K562 (cell line): Measurements from ENCODE around the gene ATP5ME. TPM values are rescaled to one million over a fixed set of nuclear protein-coding genes. Genes with fewer than 3 reads are reported as not detected.

Experiments
- ATAC-seq: fragments of 200-7000 bp; cut with Tn5 transposase; 3 replicates; pipeline ENCODE4 v1.9.1; 2020; ENCODE audit warnings: moderate library complexity
- BruUV-seq: library from RNA; stranded (reverse); fragments of 400-500 nt; replicated peaks from 2 replicates; lab custom pipeline; 2021; lab: Mats Ljungman, UMichigan
- CTCF ChIA-PET: fragments of 300-600 bp; formaldehyde crosslinking; extraction: SDS; loops from one replicate; lab custom pipeline; 2021; ENCODE audit warnings: low intra/inter-chr PET ratio; lab: Yijun Ruan, JAX
- POLR2A ChIA-PET: fragments of 300-600, 350-650 bp; sonication (Branson Sonifier 250); formaldehyde crosslinking; extraction: SDS; loops from one replicate; lab custom pipeline; 2021; ENCODE audit warnings: antibody characterized with exemption, inconsistent platforms; lab: Yijun Ruan, JAX
- DNase-seq, 4 experiments: peaks; one replicate each; pipeline versions ENCODE4 v3.0.0 to v3.0.0-alpha.2; 2011 to 2018; ENCODE audit warnings: low spot score in 3 of 4, mixed read lengths in 3 of 4; ENCODE audit errors: extremely low read depth in 1 of 4
- FAIRE-seq: peaks from 2 replicates; lab custom pipeline; 2011; peaks lifted over from hg19 to GRCh38; lab: Jason Lieb, UNC
- H2AFZ ChIP-seq: 2 replicates; pipeline ENCODE4 v1.6.0; 2011; ENCODE audit warnings: low read depth, low read length, control low read depth, inconsistent platforms
- H3K27ac ChIP-seq: fragments of 200-600 bp; 3 replicates; pipeline ENCODE4 v1.8.0; 2011; ENCODE audit warnings: low read depth, mild to moderate bottlenecking, control low read depth, inconsistent platforms, low read length, moderate library complexity, mixed read lengths; ENCODE audit errors: extremely low read depth
- H3K27me3 ChIP-seq, 2 experiments: fragments of 300-600 bp in 1 of 2; 2 replicates in 1 of 2; 3 replicates in 1 of 2; pipeline versions ENCODE4 v1.6.0 to v1.8.0; 2011; ENCODE audit warnings: inconsistent platforms in 2 of 2, low read length in 2 of 2, mild to moderate bottlenecking in 1 of 2, mixed read lengths in 1 of 2, moderate library complexity in 1 of 2; ENCODE audit not compliant: control insufficient read depth in 2 of 2, insufficient read depth in 2 of 2
- H3K36me3 ChIP-seq: fragments of 300-600 bp; 3 replicates; pipeline ENCODE4 v1.8.0; 2011; ENCODE audit warnings: mild to moderate bottlenecking, low read length, inconsistent platforms; ENCODE audit not compliant: control insufficient read depth, insufficient read depth
- H3K4me1 ChIP-seq, 2 experiments: fragments of 200-600 bp in 1 of 2; replicated peaks in 1 of 2; 2 replicates in 1 of 2; 3 replicates in 1 of 2; pipeline versions ENCODE4 v1.5.1 to v1.8.0; 2011; ENCODE audit warnings: inconsistent platforms in 2 of 2, low read length in 2 of 2, mild to moderate bottlenecking in 1 of 2, mixed read lengths in 1 of 2, moderate library complexity in 1 of 2; ENCODE audit not compliant: control insufficient read depth in 2 of 2, insufficient read depth in 2 of 2
- H3K4me2 ChIP-seq: 2 replicates; pipeline ENCODE4 v1.6.1; 2011; ENCODE audit warnings: low read length, control low read depth, inconsistent platforms, mixed read lengths; ENCODE audit not compliant: insufficient read depth
- H3K4me3 ChIP-seq: fragments of 200-600 bp; sonication (generic), shearing (Covaris generic); 2 replicates; pipeline ENCODE4 v1.5.1; 2016; ENCODE audit warnings: control low read depth, inconsistent platforms
- H3K79me2 ChIP-seq: fragments of 200-600 bp; 3 replicates; pipeline ENCODE4 v1.8.0; 2011; ENCODE audit warnings: low read length, inconsistent platforms; ENCODE audit not compliant: control insufficient read depth, insufficient read depth
- H3K9ac ChIP-seq, 2 experiments: 2 replicates each; pipeline versions ENCODE4 v1.6.0 to v1.6.1; 2011; ENCODE audit warnings: low read depth in 2 of 2, low read length in 2 of 2, control low read depth in 1 of 2, inconsistent platforms in 1 of 2, mild to moderate bottlenecking in 1 of 2, mixed read lengths in 1 of 2; ENCODE audit not compliant: insufficient read depth in 1 of 2
- H3K9me1 ChIP-seq: one replicate; pipeline ENCODE4 v1.6.0; 2011; ENCODE audit warnings: inconsistent platforms, mild to moderate bottlenecking, low read length, moderate library complexity; ENCODE audit not compliant: control insufficient read depth, insufficient read depth
- H3K9me3 ChIP-seq: replicated peaks from 2 replicates; pipeline ENCODE4 v1.5.1; 2011; ENCODE audit warnings: low read depth, low read length, inconsistent platforms; ENCODE audit not compliant: control insufficient read depth, insufficient read depth
- H4K20me1 ChIP-seq: replicated peaks from 2 replicates; pipeline ENCODE4 v1.6.1; 2011; ENCODE audit warnings: low read length, inconsistent platforms, mixed read lengths; ENCODE audit not compliant: control insufficient read depth, insufficient read depth
- FOS ChIP-seq: IDR thresholded peaks from 3 replicates; pipeline ENCODE4 v1.6.1; 2011; ENCODE audit not compliant: insufficient read length; ENCODE audit errors: extremely low read depth
- PHB ChIP-seq: fragments of 250-450 bp; sonication (Bioruptor Pico); IDR thresholded peaks from 2 replicates; pipeline ENCODE4 v1.5.0; 2021
- PML ChIP-seq: IDR thresholded peaks from 2 replicates; pipeline ENCODE4 v1.6.1; 2012; ENCODE audit warnings: low read length, inconsistent platforms
- RFX5 ChIP-seq: IDR thresholded peaks from 2 replicates; pipeline ENCODE4 v1.6.1; 2011; ENCODE audit warnings: low read depth, mild to moderate bottlenecking, improper control_type of control experiment, low read length
- WGBS: fragments of 100-300 bp; shearing (Covaris generic); methylation state at CpG from one replicate; pipeline ENCODE4 v1.1.6; 2016; ENCODE audit warnings: low coverage, mixed read lengths; ENCODE audit not compliant: insufficient coverage; ENCODE audit errors: missing lambda C conversion rate; 5-methylcytosine and 5-hydroxymethylcytosine counted together
- in situ Hi-C: fragments of 300-500 bp; cut with MboI; formaldehyde crosslinking; loops from 4 replicates; pipeline ENCODE4 v1.15.0; 2018; ENCODE audit warnings: inconsistent platforms, mixed read lengths
- intact Hi-C: fragments of 100-400 bp; cut with micrococcal nuclease; formaldehyde crosslinking; loops from 2 replicates; pipeline ENCODE4 v1.14.2; 2022
- polyA plus RNA-seq, 8 experiments: library from polyadenylated mRNA; depleted of rRNA in 4 of 8; stranded (reverse) in 5 of 8; unstranded in 3 of 8; fragments of >200 nt; fragmentation: Nextera tagmentation in 2 of 8; fragmentation: Illumina TruSeq in 1 of 8; extraction: Ambion mirVana in 2 of 8; extraction: Trizol in 1 of 8; gene quantifications; 2 replicates each; pipeline versions ENCODE4 v1.2.1 to v1.2.3, GENCODE V29; 2011 to 2014; ENCODE audit warnings: inconsistent platforms in 1 of 8, missing spikeins in 1 of 8
- total RNA-seq, 7 experiments: library from RNA; depleted of rRNA in 6 of 7; stranded (reverse); fragments of >200 nt in 6 of 7; fragmentation: Illumina TruSeq in 2 of 7; extraction: Trizol in 2 of 7; gene quantifications; 2 replicates each; pipeline versions ENCODE4 v1.2.1 to v1.2.3, GENCODE V29; 2011 to 2021; ENCODE audit warnings: low replicate concordance in 1 of 7
- TF ChIP-seq, protein P1 (sequence below): fragments of 450-650 bp; formaldehyde crosslinking; IDR thresholded peaks from 2 replicates; pipeline ENCODE4 v1.4.0; 2020; ENCODE audit warnings: mild to moderate bottlenecking, mixed read lengths
- TF ChIP-seq, protein P2 (sequence below): sonication (generic); formaldehyde crosslinking; IDR thresholded peaks from 2 replicates; pipeline ENCODE4 v1.8.0; 2023; ENCODE audit warnings: missing genetic modification reagents, mild to moderate bottlenecking, borderline replicate concordance

The ATP5ME gene
- total and polyA plus RNA-seq, 9 of the 15 experiments (the other 6 are each of a cell fraction or from before 2014, with no cell fraction given), result 509 to 2,480 (median 887) TPM

DNA sequence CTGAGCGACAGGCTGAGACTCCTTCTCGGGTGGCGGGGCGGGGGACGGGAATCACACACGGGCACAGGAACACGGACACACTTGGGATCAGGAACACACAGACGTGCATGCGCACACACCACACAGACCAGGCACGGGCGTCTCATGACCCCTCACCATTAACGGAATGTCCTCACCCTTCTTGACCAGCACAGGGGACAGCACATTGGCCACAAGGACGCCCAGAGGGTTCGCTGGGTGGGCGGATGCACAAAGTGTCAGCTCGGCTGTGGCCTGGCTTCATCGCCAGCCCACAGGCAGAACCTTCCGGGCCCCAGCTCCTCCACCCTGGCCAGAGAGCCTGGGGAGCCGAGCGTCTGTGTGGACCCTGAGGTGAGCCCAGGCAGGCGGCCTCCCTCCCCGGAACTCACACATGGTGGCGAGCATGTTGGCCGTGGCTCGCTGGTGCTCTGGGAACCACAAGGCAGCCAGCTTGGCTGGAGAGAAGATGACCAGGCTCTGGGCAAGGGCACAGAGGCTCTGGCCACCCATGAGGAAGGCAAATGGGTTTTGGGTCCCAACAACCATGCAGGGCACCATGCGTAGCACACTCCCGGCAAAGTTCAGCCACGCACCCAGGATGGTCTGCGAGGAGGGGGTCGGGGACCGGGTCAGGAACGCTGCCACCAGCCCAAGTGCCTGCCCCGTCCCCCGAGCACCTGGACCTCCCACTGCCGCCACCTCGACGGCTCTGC lies 11.8 kb upstream of the ATP5ME start:
- peaks cover 7% of the 10 kb centered on the region; the same call in 2 of the 3 replicates for H3K79me2 ChIP-seq
- no peak overlapping the region for H3K4me2 ChIP-seq
- DNase-seq (no peak), FAIRE-seq (no peak), ATAC-seq (no peak)
- in situ Hi-C loops, result no loop called here
- H3K36me3 ChIP-seq, result no peaks in the 10 kb centered on the region
- H3K9ac ChIP-seq, result peak overlapping the region in 1 of 2 experiments; percentile 61; a peak in 2 of 4 replicates
- 88% methylated on average over 24 of the region's 37 CpGs for WGBS
- no peaks in the 10 kb centered on the region for H3K27me3 ChIP-seq
- H3K9me1 ChIP-seq, result no peaks in the 10 kb centered on the region
- no TSS peak for BruUV-seq
- no peaks in the 10 kb centered on the region for H3K9me3 ChIP-seq
- no peak for TF ChIP-seq RFX5
- TF ChIP-seq, protein P1, sequence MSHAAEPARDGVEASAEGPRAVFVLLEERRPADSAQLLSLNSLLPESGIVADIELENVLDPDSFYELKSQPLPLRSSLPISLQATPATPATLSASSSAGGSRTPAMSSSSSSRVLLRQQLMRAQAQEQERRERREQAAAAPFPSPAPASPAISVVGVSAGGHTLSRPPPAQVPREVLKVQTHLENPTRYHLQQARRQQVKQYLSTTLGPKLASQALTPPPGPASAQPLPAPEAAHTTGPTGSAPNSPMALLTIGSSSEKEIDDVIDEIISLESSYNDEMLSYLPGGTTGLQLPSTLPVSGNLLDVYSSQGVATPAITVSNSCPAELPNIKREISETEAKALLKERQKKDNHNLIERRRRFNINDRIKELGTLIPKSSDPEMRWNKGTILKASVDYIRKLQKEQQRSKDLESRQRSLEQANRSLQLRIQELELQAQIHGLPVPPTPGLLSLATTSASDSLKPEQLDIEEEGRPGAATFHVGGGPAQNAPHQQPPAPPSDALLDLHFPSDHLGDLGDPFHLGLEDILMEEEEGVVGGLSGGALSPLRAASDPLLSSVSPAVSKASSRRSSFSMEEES, result no peak
- TF ChIP-seq, protein P2, sequence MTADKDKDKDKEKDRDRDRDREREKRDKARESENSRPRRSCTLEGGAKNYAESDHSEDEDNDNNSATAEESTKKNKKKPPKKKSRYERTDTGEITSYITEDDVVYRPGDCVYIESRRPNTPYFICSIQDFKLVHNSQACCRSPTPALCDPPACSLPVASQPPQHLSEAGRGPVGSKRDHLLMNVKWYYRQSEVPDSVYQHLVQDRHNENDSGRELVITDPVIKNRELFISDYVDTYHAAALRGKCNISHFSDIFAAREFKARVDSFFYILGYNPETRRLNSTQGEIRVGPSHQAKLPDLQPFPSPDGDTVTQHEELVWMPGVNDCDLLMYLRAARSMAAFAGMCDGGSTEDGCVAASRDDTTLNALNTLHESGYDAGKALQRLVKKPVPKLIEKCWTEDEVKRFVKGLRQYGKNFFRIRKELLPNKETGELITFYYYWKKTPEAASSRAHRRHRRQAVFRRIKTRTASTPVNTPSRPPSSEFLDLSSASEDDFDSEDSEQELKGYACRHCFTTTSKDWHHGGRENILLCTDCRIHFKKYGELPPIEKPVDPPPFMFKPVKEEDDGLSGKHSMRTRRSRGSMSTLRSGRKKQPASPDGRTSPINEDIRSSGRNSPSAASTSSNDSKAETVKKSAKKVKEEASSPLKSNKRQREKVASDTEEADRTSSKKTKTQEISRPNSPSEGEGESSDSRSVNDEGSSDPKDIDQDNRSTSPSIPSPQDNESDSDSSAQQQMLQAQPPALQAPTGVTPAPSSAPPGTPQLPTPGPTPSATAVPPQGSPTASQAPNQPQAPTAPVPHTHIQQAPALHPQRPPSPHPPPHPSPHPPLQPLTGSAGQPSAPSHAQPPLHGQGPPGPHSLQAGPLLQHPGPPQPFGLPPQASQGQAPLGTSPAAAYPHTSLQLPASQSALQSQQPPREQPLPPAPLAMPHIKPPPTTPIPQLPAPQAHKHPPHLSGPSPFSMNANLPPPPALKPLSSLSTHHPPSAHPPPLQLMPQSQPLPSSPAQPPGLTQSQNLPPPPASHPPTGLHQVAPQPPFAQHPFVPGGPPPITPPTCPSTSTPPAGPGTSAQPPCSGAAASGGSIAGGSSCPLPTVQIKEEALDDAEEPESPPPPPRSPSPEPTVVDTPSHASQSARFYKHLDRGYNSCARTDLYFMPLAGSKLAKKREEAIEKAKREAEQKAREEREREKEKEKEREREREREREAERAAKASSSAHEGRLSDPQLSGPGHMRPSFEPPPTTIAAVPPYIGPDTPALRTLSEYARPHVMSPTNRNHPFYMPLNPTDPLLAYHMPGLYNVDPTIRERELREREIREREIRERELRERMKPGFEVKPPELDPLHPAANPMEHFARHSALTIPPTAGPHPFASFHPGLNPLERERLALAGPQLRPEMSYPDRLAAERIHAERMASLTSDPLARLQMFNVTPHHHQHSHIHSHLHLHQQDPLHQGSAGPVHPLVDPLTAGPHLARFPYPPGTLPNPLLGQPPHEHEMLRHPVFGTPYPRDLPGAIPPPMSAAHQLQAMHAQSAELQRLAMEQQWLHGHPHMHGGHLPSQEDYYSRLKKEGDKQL (CRISPR knock-in tag), result no peak
- TF ChIP-seq PML, result no peak
- TF ChIP-seq FOS, result no peak
- TF ChIP-seq PHB, result no peak
- H4K20me1 ChIP-seq, result 0 out of 2 replicates have a peak, but pooled peaks cover 4% of the 10 kb centered on the region
- ChIA-PET CTCF (no interaction called here), POLR2A (no interaction called here)
- peaks cover 19 to 83% of the 10 kb centered on the region in 2 experiments for H3K4me1 ChIP-seq
- no peak overlapping the region for H3K4me3 ChIP-seq
- intact Hi-C loops, result loop anchor here (10.0 kb wide), 2 partner anchors 49 to 299 kb away; partner anchors contain the start of gene IDUA
- H3K27ac ChIP-seq, result no peak overlapping the region
- H2AFZ ChIP-seq, result no peak overlapping the region
